Liver (tissue), 9 donors: Measurements from ENCODE around the gene SLCO6A1. TPM values are rescaled to one million over a fixed set of nuclear protein-coding genes. Genes with fewer than 3 reads are reported as not detected.

Experiments
- DNase-seq: peaks from one replicate; pipeline ENCODE4 v3.0.0-alpha.2; 2017; ENCODE audit warnings: low spot score
- H3K27ac ChIP-seq, 2 donors: one replicate each; pipeline ENCODE4 v1.7.0; 2013; ENCODE audit warnings: inconsistent platforms in 2 of 2, low read length in 2 of 2, control low read depth in 1 of 2, low read depth in 1 of 2, mild to moderate bottlenecking in 1 of 2
- H3K27me3 ChIP-seq, 4 donors: one replicate each; pipeline versions ENCODE4 v1.6.1 to v1.7.0; 2013; ENCODE audit warnings: low read length in 3 of 4, inconsistent platforms in 1 of 4, mild to moderate bottlenecking in 1 of 4, moderate library complexity in 1 of 4; ENCODE audit not compliant: control insufficient read depth in 4 of 4, insufficient read depth in 4 of 4
- H3K36me3 ChIP-seq, 4 donors: one replicate each; pipeline versions ENCODE4 v1.6.1 to v1.7.0; 2013; ENCODE audit warnings: low read length in 3 of 4, mild to moderate bottlenecking in 3 of 4, low read depth in 1 of 4, moderate library complexity in 1 of 4; ENCODE audit not compliant: control insufficient read depth in 4 of 4, insufficient read depth in 3 of 4
- H3K4me1 ChIP-seq, 4 donors: one replicate each; pipeline versions ENCODE4 v1.6.1 to v1.7.0; 2013; ENCODE audit warnings: low read length in 3 of 4, mild to moderate bottlenecking in 3 of 4, moderate library complexity in 1 of 4; ENCODE audit not compliant: control insufficient read depth in 4 of 4, insufficient read depth in 4 of 4
- H3K4me3 ChIP-seq, 3 donors: one replicate each; pipeline versions ENCODE4 v1.6.1 to v1.7.0; 2013; ENCODE audit warnings: low read length in 3 of 3, control low read depth in 1 of 3, low read depth in 1 of 3, mild to moderate bottlenecking in 1 of 3
- H3K9ac ChIP-seq, 2 donors: one replicate each; pipeline ENCODE4 v1.7.0; 2013; ENCODE audit warnings: low read length in 2 of 2, mild to moderate bottlenecking in 2 of 2, moderate library complexity in 2 of 2, control low read depth in 1 of 2, low read depth in 1 of 2
- H3K9me3 ChIP-seq, 4 donors: one replicate each; pipeline versions ENCODE4 v1.6.1 to v1.7.0; 2013; ENCODE audit warnings: low read length in 3 of 4; ENCODE audit not compliant: control insufficient read depth in 4 of 4
- ATF3 ChIP-seq: IDR thresholded peaks from 2 replicates; pipeline ENCODE4 v1.6.1; 2016; ENCODE audit warnings: antibody characterized with exemption
- EGR1 ChIP-seq, 2 donors: IDR thresholded peaks; 2 replicates each; pipeline ENCODE4 v1.6.1; 2016 to 2018; ENCODE audit warnings: antibody characterized with exemption in 2 of 2, low read depth in 2 of 2
- FOXA1 ChIP-seq: IDR thresholded peaks from 2 replicates; pipeline ENCODE4 v1.6.1; 2016; ENCODE audit warnings: antibody characterized with exemption
- FOXA2 ChIP-seq: IDR thresholded peaks from 2 replicates; pipeline ENCODE4 v1.6.1; 2016; ENCODE audit warnings: antibody characterized with exemption
- GABPA ChIP-seq, 2 donors: IDR thresholded peaks in 1 of 2; conservative IDR thresholded peaks in 1 of 2; 2 replicates each; pipeline ENCODE4 v1.6.1; 2016; ENCODE audit warnings: antibody characterized with exemption in 2 of 2, mild to moderate bottlenecking in 1 of 2, moderate library complexity in 1 of 2
- HNF4A ChIP-seq, 2 donors: conservative IDR thresholded peaks; 2 replicates each; pipeline ENCODE4 v1.6.1; 2016; ENCODE audit warnings: antibody characterized with exemption in 2 of 2, mild to moderate bottlenecking in 2 of 2
- HNF4G ChIP-seq: IDR thresholded peaks from 2 replicates; pipeline ENCODE4 v1.6.1; 2016; ENCODE audit warnings: antibody characterized with exemption
- JUND ChIP-seq, 2 donors: IDR thresholded peaks; 2 replicates each; pipeline ENCODE4 v1.6.1; 2016; ENCODE audit warnings: antibody characterized with exemption in 2 of 2
- NR2F2 ChIP-seq: IDR thresholded peaks from 2 replicates; pipeline ENCODE4 v1.6.1; 2016; ENCODE audit warnings: antibody characterized with exemption
- RAD21 ChIP-seq, 2 donors: IDR thresholded peaks; 2 replicates each; pipeline ENCODE4 v1.6.1; 2016; ENCODE audit warnings: antibody characterized with exemption in 2 of 2, mild to moderate bottlenecking in 2 of 2
- RXRA ChIP-seq, 2 donors: IDR thresholded peaks; 2 replicates each; pipeline ENCODE4 v1.6.1; 2017 to 2018; ENCODE audit warnings: antibody characterized with exemption in 2 of 2, mild to moderate bottlenecking in 1 of 2
- SP1 ChIP-seq: IDR thresholded peaks from 2 replicates; pipeline ENCODE4 v1.6.1; 2018; ENCODE audit warnings: antibody characterized with exemption, mild to moderate bottlenecking
- TAF1 ChIP-seq: conservative IDR thresholded peaks from 2 replicates; pipeline ENCODE4 v1.6.1; 2016; ENCODE audit warnings: antibody characterized with exemption, mild to moderate bottlenecking
- YY1 ChIP-seq: IDR thresholded peaks from 2 replicates; pipeline ENCODE4 v1.6.1; 2016; ENCODE audit warnings: antibody characterized with exemption, mild to moderate bottlenecking
- ZBTB33 ChIP-seq: IDR thresholded peaks from 2 replicates; pipeline ENCODE4 v1.6.1; 2016; ENCODE audit warnings: antibody characterized with exemption
- WGBS: extraction: QIAGEN DNeasy Blood & Tissue Kit; methylation state at CpG from one replicate; pipeline ENCODE4 v1.1.7; 2013; 5-methylcytosine and 5-hydroxymethylcytosine counted together
- polyA plus RNA-seq, 2 donors: library from polyadenylated mRNA; stranded (reverse) in 1 of 2; unstranded in 1 of 2; fragments of 200-250 nt in 1 of 2; fragments of >200 nt in 1 of 2; fragmentation: Nextera tagmentation in 1 of 2; extraction: Ambion mirVana in 1 of 2; gene quantifications; one replicate each; pipeline versions ENCODE4 v1.2.1 to v1.2.3, GENCODE V29; 2013 to 2015
- total RNA-seq, 2 donors: library from RNA; depleted of rRNA; stranded (reverse); fragments of >200 nt; gene quantifications; one replicate each; pipeline ENCODE4 v1.2.3, GENCODE V29; 2014
- TF ChIP-seq, protein P1 (sequence below): IDR thresholded peaks from 2 replicates; pipeline ENCODE4 v1.6.1; 2016; ENCODE audit warnings: antibody characterized with exemption, mild to moderate bottlenecking
- TF ChIP-seq, protein P2 (sequence below): fragments of 150-350 bp; IDR thresholded peaks from 2 replicates; pipeline ENCODE4 v1.5.1; 2017; ENCODE audit warnings: improper control_type of control experiment, low read depth, low read length; ENCODE audit not compliant: missing input control
- TF ChIP-seq, protein P3 (sequence below): IDR thresholded peaks from 2 replicates; pipeline ENCODE4 v1.6.1; 2016; ENCODE audit warnings: antibody characterized with exemption
- donor health status: healthy.
- donor health status: healthy.
- donor health status: healthy.
- donor health status: healthy.
- donor health status: healthy.

Gene SLCO6A1
- total and polyA plus RNA-seq, 4 donors, result not detected

DNA sequence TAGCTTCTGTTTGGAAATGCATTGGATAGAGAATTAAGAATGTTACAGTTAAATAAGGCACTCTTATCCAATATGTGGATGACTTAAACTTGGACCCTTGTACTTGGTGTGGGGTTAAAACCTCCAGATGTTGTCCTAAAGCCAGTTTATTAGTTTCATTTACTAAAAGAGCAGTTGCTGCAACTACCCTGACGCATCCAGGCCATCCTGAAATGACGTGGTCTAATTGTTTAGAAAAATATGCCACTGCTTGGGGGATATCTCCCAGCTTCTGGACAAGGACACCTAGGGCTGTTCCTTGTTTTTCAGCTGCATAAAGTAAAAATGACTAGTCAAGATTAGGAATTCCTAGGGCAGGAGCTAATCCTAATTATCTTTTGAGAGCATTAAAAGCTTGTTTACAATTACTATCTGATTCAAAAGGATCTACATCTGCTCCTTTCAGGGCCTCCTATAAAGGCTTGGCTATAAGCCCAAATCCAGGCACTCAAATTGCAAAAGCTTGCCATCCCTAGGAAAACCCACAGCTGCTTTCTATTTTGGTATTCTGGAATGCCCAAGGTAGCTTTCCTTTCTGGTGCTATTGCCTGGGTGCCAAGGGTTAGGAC lies 157.0 kb downstream of the SLCO6A1 start:
- H3K9me3 ChIP-seq, result peaks cover 0 to 7% (median 0%) of the 10 kb centered on the region in 4 donors
- no peak overlapping the region for H3K9ac ChIP-seq
- no peak overlapping the region for H3K4me3 ChIP-seq
- no peak overlapping the region for H3K27ac ChIP-seq
- DNase-seq, result no peak
- TF ChIP-seq FOXA1 (no peak), JUND (IDR thresholded peaks at IDR 0.05) (no peak), NR2F2 (no peak), YY1 (no peak), ATF3 (no peak), RXRA (IDR thresholded peaks at IDR 0.05) (no peak), GABPA (IDR thresholded peaks at IDR 0.05 in 1 of 2, conservative IDR thresholded peaks at IDR 0.05 in 1 of 2) (no peak), SP1 (no peak), FOXA2 (no peak), HNF4G (no peak)
- TF ChIP-seq, protein P1, sequence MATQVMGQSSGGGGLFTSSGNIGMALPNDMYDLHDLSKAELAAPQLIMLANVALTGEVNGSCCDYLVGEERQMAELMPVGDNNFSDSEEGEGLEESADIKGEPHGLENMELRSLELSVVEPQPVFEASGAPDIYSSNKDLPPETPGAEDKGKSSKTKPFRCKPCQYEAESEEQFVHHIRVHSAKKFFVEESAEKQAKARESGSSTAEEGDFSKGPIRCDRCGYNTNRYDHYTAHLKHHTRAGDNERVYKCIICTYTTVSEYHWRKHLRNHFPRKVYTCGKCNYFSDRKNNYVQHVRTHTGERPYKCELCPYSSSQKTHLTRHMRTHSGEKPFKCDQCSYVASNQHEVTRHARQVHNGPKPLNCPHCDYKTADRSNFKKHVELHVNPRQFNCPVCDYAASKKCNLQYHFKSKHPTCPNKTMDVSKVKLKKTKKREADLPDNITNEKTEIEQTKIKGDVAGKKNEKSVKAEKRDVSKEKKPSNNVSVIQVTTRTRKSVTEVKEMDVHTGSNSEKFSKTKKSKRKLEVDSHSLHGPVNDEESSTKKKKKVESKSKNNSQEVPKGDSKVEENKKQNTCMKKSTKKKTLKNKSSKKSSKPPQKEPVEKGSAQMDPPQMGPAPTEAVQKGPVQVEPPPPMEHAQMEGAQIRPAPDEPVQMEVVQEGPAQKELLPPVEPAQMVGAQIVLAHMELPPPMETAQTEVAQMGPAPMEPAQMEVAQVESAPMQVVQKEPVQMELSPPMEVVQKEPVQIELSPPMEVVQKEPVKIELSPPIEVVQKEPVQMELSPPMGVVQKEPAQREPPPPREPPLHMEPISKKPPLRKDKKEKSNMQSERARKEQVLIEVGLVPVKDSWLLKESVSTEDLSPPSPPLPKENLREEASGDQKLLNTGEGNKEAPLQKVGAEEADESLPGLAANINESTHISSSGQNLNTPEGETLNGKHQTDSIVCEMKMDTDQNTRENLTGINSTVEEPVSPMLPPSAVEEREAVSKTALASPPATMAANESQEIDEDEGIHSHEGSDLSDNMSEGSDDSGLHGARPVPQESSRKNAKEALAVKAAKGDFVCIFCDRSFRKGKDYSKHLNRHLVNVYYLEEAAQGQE, result no peak
- TF ChIP-seq, protein P2, sequence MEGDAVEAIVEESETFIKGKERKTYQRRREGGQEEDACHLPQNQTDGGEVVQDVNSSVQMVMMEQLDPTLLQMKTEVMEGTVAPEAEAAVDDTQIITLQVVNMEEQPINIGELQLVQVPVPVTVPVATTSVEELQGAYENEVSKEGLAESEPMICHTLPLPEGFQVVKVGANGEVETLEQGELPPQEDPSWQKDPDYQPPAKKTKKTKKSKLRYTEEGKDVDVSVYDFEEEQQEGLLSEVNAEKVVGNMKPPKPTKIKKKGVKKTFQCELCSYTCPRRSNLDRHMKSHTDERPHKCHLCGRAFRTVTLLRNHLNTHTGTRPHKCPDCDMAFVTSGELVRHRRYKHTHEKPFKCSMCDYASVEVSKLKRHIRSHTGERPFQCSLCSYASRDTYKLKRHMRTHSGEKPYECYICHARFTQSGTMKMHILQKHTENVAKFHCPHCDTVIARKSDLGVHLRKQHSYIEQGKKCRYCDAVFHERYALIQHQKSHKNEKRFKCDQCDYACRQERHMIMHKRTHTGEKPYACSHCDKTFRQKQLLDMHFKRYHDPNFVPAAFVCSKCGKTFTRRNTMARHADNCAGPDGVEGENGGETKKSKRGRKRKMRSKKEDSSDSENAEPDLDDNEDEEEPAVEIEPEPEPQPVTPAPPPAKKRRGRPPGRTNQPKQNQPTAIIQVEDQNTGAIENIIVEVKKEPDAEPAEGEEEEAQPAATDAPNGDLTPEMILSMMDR, result no peak
- TF ChIP-seq, protein P3, sequence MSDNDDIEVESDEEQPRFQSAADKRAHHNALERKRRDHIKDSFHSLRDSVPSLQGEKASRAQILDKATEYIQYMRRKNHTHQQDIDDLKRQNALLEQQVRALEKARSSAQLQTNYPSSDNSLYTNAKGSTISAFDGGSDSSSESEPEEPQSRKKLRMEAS, result no peak
- WGBS, result 69% methylated on average over 2 of the region's 2 CpGs
- H3K4me1 ChIP-seq, result no peaks in the 10 kb centered on the region
- H3K36me3 ChIP-seq, result no peaks in the 10 kb centered on the region
- peaks cover 0 to 4% (median 0%) of the 10 kb centered on the region in 4 donors for H3K27me3 ChIP-seq

DNA sequence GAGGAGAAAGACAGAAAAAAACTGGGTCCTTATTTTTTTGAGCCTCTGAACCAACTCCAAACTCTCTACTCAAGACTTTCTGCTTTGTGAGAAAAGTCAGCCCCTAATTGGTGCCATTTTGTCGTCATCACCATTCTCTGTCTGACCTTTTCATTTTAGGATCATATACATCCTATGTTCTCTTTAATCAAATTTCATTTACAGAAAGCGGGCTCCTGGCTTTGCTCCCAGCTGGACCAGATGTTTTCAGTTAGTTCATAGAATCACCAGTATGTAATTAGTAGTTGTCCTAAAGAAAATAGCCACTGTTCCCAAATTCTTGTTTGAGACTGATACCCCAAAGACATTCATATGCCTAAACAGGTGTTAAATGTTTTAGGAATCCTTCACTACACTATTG lies 174.1 kb downstream of the SLCO6A1 start:
- no peaks in the 10 kb centered on the region for H3K36me3 ChIP-seq
- no peak overlapping the region for H3K27ac ChIP-seq
- WGBS, result 75% methylated on average over 2 of the region's 2 CpGs
- no peak for DNase-seq
- no peaks in the 10 kb centered on the region for H3K9me3 ChIP-seq
- H3K4me1 ChIP-seq, result no peaks in the 10 kb centered on the region
- H3K27me3 ChIP-seq, result peaks cover 0 to 2% (median 0%) of the 10 kb centered on the region in 4 donors
- H3K4me3 ChIP-seq, result no peak overlapping the region
- H3K9ac ChIP-seq, result no peak overlapping the region
- TF ChIP-seq EGR1 (IDR thresholded peaks at IDR 0.05; ENCODE audit: low read depth in 2 of 2), result no peak
- no peak for TF ChIP-seq YY1
- no peak for TF ChIP-seq SP1
- TF ChIP-seq, protein P1, result no peak
- TF ChIP-seq RAD21 (IDR thresholded peaks at IDR 0.05), result no peak
- TF ChIP-seq, protein P3, result no peak
- no peak for TF ChIP-seq ZBTB33
- no peak for TF ChIP-seq GABPA (IDR thresholded peaks at IDR 0.05 in 1 of 2, conservative IDR thresholded peaks at IDR 0.05 in 1 of 2)
- no peak for TF ChIP-seq HNF4A (conservative IDR thresholded peaks at IDR 0.05)
- TF ChIP-seq FOXA2, result no peak
- no peak for TF ChIP-seq HNF4G
- no peak for TF ChIP-seq TAF1
- no peak for TF ChIP-seq JUND (IDR thresholded peaks at IDR 0.05)
- no peak for TF ChIP-seq ATF3
